AG08395 (cell line): ENCODE measurements around the gene NLGN3.
"Not testable (repeated sequence)": the region's sequence is repeated elsewhere in the genome, so short reads cannot be mapped to it uniquely, and the experiment has no call there.

Source experiments
- DNase-seq: peaks from one replicate; pipeline ENCODE4 v3.0.0; 2012; ENCODE audit warnings: mixed read lengths, low spot score

Gene NLGN3

DNA sequence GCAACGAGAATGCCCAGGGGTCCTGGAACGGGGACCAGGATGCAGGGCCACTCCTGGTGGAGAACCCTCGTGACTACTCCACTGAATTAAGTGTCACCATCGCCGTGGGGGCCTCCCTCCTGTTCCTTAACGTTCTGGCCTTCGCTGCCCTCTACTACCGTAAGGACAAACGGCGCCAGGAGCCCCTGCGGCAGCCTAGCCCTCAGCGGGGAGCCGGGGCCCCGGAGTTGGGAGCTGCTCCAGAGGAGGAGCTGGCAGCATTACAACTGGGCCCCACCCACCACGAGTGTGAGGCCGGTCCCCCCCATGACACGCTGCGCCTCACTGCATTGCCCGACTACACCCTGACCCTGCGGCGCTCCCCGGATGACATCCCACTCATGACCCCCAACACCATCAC lies 24.9 kb downstream of the NLGN3 start:
- no peak for DNase-seq

DNA sequence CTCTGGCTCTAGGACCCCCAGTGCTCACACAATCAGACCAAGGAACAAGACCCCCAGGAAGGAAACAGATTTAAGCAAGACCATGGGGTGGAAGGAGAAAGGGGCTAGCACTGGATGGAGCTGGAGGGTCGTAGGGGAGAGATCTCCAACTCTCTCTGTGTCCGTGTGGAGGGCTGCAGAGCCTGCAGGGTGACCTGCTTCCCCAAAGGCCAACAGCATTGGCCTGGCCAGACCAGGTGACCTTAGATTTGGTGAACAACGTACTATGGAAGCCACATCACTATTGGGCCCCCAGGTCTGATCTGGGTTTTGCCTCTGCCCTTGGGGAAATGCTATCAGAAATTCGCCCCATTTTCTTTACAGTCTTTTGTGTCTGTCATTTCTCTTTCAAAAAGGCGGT lies 26.0 kb downstream of the NLGN3 start:
- no peak for DNase-seq

DNA sequence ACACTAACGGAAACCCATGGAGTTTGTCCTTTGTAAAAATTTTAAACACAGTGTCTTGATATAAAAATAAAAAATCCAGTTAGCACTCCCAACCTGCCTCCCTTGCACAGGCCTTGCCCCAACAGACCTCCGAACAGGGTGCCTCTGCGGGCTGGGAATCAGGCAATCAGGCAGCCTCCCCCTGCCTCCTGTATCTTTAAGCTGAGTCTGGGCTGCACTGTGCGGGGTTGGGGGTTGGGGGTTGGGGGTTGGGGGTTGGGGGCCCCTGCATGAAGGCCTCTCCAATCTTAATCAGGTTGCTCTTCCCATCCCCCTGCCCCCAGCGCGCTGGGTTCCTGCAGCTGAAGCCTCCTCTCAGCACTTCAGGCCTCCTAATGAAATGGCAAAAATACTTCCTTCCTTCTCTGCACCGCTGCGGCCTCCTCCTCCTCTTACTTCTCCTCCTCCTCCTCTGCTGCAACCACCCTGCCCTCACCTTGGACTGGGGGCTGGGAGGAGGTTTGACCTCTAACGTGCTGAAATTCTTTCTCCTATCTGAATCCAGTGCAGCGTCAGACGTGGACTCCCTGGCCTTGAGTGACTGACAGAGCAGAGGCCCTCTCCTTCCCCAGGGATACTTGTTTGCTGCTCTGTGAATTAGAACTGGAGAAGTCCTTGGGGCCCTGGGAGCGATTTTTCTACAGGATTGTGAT lies 26.6 kb downstream of the NLGN3 start:
- DNase-seq, result no peak

DNA sequence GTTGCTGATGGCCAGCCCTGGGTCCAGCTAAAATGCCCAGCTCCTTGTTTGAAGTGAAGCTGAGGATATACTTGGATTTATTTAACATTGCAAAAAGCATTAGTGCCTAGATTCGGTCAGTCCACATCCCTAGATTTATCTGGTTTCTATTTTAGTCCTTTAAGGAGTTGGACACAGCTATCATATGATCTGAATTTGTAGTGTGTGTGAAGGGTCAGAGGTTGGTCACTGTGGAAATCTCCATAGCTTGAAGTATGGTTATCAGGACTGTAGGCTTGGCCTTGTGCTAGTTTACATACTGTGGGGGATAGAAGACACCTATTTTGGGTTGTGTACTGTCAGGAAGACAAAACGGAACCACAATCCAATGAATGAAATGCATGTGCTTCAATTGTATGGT lies 28.8 kb downstream of the NLGN3 start:
- no peak for DNase-seq

DNA sequence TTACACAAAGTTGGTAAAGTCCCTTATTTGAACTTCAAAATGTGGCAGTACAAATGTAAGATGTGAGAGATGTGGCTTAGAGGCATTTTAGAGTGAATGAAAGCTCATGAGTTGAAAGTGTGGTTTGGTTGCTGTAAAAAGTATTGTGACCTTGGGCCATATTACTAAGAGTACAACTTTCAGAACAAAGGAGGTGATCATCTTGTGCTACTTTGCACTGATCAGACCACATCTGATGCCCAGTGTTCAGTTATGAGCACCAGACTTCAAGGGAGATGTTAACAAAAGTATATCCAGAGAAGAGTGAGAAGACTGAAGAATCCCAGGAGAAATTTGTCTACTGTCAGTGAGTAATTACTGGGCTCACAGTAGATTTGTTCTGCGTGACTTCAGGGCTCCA lies 30.2 kb downstream of the NLGN3 start:
- DNase-seq, result no peak

DNA sequence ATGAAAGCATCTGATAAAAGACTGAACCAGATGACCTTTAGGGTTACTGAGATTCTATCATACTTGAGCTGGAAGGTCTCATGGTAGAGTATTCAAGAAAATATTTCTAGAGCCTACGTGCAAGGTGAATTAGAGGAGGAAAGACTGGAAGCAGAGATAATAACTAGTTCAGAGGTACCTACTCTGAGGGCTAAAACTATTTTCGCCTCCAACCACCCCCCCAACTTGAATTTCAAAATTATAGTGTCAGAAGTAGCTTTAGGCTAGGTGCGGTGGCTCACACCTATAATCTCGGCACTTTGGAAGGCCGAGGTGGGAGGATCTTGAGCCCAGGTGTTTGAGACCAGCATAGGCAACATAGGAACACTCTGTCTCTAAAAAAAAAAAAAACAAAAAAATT lies 30.9 kb downstream of the NLGN3 start:
- no peak for DNase-seq

DNA sequence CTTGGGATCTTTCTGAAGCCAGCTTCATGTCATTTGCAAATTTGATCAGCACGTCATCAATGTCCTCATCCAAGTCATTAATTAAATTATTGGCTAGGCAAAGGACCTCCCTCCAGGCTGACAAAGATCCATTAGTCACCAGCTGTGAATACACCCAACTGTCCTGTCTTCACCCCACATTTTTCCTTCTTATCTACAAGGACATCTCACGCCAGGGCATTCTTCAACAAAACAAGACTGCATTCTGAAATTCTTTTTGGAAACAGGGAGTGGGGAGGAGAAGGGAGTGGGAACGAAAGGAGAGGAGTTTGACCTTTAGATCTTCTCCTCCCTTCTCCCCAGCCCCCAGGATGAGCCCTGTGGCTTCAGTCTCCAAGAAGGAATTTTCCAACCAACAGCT lies 32.7 kb downstream of the NLGN3 start:
- DNase-seq, result no peak

DNA sequence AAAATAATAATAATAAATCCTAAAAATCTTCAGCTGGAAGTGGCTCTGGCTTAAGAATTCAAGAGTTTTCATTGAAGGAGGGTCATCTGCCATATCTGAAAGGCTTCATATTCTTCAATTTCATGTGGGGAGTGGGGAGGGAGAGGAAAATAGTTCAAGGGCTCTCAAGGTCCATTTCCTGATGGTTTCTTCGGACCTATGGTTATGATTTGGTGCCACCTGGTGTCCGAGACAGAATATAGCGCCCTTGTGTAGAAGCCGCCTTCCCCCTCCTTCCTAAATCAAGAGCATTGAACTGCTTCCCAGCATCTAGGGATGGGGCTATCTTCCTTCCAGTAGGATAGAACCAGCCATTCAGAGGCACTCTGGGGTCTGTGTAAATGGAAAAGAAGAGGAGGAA lies 34.3 kb downstream of the NLGN3 start:
- DNase-seq, result peak; percentile 62

DNA sequence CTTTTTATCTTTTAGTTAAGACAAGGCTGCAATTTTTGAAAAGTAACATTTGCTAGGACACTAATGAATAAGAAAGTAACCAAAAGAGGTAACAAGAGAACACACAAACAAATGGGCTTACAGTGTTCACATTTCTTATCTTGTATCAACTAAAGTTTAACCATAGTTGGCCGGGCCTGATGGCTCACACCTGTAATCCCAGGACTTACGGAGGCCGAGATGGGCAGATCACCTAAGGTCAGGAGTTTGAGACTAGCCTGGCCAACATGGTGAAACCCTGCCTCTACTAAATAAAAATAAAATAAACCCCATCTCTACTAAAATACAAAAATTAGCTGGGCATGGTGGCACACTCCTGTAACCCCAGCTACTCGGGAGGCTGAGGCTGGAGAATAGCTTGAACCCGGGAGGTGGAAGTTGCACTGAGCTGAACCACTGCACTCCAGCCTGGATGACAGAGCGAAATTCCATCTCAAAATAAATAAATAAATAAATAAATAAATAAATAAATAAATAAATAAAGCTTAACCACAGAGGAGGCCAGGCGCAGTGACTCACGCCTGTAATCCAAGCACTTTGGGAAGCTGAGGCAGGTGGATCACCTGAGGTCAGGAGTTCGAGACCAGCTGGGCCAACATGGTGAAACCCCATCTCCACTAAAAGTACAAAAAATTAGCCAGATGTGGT lies 36.1 kb downstream of the NLGN3 start:
- DNase-seq, result not testable (repeated sequence)

DNA sequence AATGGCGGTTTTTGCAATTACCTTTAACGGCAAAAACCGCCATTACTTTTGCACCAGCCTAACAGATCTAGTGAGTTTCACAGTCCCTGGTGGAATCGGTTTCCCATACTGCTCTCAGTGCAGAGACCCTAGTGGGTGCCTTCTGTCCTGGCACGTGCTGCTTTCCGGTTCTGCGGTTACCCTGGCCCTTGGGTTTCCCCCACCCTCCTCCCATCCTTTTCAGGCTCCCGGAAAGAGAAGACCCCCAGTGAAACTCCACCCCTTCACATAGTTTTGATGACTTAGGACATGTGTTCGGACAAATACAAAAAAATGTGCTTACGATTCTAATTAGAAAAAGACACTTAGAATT lies 36.9 kb downstream of the NLGN3 start:
- DNase-seq, result no peak

DNA sequence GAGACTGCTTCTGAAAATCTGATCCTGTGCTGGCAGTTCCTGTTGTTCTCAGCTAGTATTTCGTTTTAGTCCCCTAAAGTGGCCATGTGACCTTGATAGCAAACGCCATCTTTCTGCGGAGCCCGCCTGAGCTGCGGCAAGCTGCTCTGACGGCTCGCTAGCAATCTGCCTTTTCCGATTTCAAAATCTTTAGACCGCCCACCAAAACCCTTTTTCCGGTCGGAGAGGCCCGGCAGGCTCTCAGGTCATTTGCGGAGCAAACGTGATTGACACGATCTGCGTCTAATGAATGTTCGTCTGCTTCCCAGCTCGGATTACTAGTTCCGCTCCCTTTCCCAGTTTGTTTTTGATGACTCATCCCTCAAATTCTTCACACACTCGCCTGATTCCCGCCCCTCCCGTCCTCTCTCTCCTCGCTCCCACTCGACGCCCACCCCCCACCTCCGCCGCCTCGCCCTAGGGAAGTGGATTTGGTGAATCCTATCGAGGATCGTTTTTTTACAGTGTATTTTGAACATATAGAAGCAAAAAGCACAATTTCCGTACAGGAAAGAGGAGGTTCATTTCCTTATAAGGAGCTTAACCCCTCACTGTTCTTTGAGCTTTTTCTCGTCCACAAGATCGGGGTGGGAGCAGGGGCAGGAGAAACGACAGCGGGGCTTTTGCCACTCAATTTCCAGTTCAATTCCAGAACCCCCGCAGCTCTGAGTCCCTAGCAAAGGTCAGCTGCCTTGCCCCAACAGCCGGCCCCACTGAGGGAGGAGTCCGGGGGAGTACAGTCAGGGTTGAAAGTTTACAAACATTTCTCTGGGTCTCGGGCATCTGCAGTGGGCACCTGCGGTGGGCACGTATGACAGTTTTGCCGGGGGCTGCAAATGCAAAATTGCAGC lies 37.5 kb downstream of the NLGN3 start:
- peak; percentile 88 for DNase-seq

DNA sequence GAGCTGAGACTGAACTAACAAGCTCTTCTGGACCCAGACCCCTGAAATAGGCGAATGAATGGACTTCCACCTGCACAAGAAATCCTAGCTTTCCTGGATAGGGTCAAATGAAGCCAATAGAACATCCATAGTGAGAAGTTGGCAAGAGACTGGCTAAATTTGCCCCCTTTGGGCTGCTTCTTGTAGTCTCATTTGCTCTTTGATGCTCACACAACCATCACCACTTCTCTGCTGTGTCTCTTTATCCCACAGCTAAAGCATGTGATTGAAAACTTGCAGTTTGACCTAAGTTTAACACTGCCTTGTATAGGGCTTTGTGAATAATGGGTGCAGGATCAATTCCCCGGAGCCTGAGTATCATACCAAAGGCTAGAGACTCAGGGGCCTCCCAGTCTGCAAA lies 38.2 kb downstream of the NLGN3 start:
- no peak for DNase-seq

DNA sequence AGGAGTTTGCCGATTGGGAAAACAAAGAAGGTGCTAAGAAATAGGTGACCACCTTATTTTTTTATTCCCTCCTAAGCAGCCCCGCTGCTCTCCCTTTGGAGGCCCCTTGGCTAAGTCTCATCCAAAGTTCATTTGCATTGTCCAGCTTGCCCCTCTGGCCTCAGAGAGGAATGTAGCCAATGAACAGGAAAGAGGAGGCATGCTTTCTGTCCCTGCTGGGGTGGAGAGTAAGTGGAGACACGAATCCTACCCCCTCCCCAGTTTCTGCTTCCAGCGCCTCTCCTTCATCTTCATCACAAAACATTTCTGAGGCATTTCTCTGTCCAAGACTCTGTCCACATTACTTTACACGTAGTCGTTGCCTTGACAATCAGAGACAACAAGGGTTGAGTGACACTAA lies 38.7 kb downstream of the NLGN3 start:
- no peak for DNase-seq

DNA sequence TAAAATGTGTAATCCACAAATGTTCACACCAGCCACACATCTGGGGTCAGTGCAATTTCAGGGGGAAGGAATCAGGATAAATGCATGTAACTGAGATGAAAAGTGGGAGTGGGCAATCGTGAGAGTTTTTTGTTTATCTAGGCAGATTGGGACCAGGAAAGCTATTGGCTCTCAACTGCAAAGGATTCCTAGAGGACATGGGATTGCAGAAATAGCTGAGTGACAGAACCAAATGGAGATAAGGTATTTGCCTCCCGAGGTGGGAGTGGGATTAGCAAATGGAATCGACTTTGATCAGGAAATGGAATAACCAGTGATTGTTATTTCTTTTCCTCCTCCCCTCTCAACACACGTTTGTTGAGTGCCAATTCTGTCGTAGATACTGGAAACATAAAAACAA lies 39.5 kb downstream of the NLGN3 start:
- no peak for DNase-seq

DNA sequence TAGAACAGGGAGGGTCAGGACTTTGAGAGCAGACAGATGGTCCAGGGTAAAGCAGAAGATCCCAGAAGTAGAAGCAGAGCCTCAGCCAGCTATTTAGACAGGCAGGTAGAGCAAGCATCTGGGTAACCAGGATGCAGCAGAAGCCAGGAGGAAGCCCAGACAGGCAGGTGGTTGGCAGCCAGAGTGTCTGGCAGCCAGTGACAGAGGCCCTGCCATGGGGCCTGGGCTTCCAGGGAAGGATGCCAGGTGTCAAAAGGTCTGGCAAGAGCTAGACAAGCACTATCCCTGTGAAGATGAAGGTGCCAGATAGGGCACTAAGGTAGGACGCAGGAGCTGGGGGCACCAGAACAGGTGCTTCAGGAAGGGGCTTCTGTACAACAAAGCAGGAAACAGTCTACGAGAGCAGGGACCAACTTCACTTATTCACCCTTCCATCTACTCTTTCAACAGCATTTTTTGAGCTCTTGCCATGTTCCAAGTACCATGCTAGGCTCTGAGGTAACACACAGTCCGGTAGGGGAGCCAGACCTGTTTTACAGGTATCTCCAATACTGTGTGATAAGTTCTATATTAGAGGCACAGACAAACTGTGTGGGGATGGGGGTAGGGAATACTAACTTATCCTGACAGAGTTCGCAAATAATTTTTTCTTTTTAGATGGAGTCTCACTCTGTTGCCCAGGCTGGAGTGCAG lies 40.3 kb downstream of the NLGN3 start:
- no peak for DNase-seq

DNA sequence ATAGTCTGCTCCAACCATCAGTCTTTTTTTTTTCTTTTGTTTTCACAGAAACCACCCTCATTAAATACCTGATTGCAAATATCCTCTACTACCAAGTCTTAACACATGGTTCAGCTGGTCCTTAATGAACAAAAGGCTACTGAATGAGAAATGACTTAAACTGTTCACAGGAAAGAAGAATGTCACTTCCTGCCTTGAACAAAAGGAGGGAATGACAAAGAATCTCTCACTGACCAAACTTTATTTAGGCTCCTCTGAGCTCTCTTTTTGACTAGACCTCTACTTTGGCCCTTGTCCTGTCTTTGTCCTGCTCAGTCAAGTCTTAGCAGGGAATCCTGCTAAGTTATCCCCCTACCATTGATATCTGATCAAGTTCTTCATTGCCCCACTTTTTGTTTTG lies 46.6 kb downstream of the NLGN3 start:
- DNase-seq, result no peak

DNA sequence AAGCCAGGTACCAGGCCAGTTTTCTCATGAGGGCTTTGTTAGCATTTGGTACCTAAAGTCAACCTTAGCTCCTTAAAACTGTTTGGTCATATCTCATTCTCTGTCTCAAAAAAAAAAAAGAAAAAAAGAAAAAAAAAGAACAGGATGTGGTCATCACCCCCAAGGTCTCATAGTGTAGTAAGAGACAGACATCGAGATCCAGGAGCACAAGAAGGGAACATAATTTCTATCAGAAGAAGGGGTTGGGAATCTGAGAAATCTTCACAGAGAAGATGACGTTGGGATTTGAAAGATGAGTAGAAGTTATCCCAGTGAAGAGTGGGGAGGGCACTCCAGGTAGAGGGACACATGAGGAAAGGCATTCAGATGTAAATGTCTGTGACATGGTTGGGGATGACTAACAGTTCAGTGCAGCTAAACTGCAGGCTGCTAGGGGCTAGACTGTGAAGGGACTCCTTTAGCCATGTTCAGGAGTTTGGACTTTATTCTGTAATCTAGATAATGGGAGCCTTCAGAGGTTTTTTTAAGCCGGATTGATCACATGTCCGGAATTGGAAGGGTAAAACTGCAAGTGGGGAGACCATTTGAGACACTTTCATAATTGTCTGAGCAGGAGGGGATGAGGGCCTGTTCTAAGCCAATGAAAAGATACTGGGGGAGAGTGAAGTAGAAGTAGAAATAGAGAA lies 51.5 kb downstream of the NLGN3 start:
- no peak for DNase-seq

DNA sequence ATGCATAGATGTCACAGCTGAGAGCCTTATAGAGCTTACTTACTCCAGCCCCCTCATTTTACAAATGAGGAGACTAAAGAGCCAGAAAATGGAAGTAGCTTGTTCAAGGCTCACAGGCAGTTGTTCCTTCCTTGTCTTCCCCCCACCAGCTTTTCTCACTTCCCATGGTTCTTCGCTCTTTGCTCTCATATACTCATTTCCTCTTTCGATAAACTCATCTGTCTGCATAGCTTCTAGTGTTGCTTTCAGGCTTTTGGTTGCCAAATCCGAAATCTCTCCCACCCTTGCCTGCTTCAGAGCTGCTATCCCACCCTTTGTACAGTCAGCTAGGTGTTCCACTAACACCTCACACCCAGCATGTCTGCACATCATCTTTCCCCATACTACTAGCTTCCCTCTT lies 53.4 kb downstream of the NLGN3 start:
- DNase-seq, result no peak

DNA sequence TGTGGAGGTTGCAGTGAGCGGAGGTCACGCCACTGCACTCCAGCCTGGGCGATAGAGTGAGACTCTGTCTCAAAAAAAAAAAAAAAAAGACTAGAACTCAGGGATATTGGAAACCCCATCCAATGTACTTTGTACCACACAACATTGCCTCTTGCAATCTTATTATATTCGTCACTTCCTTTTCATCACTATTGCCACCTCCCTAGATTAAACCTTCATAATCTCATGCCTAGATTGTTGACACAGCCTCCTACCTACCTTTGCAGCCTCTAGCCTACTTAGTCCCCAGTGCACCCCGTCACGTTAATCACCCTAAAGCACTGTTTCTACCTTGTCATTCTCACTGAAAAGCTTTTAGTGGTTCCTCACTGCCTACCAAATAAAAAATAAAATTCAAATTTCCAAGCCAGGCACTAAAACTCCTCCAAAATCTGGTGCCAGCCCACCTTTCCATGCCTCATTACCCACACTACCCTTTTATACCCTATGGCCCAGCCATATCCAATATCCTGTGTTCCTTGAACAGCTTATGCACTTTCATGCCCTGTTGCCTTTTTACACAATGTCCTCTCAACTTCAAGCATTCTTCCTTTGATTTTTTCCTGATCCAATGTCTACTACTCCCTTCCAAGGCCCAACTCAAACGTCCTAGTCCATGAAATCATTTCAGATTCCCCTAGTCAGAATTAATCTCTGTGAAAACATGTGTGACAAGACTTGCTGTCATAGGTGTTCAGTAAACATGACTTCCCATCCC lies 54.8 kb downstream of the NLGN3 start:
- DNase-seq, result no peak

DNA sequence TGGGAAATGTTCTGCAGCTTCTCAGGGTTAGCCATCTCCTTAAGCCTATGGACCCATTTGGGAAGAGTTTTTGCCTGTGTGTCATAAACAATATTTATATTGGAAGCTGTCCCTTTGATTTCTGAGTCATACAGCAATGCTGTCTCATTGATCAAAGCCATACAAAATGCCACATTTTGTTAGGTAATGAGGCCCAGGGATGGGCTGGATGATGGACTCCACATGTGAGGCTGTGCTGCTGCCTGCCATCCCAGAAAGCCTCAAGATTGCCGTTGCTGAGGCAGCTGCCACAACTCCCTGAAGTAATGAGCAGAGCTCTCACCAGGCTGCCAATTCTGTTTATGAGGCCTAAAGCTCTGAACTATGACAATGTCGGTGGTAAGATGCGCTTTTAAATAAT lies 66.2 kb downstream of the NLGN3 start:
- DNase-seq, result peak; percentile 52

DNA sequence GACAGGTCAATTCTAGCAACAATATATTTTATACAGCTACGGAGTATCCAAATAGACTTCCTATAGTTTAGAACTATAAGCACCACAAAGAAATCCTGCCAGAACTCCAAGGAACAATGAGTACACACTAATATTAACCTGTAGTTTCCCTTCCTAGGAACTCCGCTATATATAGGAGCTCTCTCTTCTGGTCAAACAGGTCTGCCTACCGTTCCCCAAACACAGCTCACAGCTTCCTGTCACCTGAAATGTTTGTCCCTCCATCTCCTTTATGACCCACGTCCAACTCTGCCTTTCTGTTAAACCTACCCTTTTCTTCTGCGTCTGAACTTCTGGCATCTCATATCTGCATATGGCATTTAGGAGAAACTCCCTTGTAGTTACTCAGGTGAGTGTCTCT lies 67.9 kb downstream of the NLGN3 start:
- DNase-seq, result no peak
